ACHN (cell line): ENCODE results near the gene MMP24.
A peak's percentile ranks its signal among the peaks of the same experiment; 100 is the strongest.
"Not testable (repeated sequence)": the region's sequence is repeated elsewhere in the genome, so short reads cannot be mapped to it uniquely, and the experiment has no call there.

Experiments used
- DNase-seq: peaks from one replicate; pipeline ENCODE4 v3.0.0-alpha.2; 2015
- in situ Hi-C: cut with HindIII; loops from 2 replicates; pipeline ENCODE4 v1.10.0; 2017; ENCODE audit warnings: low sequenced_read_pairs, low pct_ligation_motif_present, low pct_unique_long_range_greater_than_20kb

MMP24 gene

DNA sequence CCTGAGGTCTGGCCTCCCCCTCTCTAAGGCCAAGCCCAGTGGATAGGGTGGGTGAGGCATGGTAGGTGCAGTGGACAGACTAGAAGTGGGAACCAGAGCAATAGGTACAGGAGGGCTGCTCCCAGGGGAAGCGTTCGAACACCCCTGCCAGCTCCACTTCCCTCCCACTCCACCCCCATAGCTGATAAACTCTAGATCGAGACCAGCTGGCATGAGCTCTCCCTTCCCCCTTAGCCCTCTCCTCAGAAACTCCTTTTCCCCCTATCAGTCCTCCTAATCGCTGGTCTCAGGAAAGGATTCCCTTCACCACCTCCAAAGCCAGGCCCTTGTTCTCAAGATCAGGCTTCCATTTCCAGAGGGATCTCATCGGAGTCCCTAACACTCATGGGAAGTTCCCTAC lies 71.8 kb downstream of the MMP24 start:
- no peak for DNase-seq
- in situ Hi-C loops: no loop called here

DNA sequence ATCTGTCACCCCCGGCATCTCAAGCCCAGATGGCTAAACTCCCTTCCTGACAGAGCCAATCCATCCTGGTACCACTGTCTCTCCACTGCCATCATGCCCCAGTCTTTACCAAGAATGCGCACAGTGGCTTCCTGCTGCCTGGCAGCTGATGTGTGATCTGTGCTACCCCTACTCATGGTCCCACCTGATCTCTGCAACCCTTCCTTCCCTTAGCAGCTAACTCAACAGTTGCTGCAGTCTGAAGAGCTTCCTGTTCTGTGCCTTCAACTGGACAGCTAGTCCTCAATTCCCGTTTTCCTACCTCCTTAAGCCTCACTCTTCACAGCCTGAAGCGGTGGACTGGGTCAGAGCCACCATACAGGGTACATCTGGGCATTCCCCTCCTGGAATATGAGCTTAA lies 73.3 kb downstream of the MMP24 start:
- no peak for DNase-seq
- in situ Hi-C loops: no loop called here

DNA sequence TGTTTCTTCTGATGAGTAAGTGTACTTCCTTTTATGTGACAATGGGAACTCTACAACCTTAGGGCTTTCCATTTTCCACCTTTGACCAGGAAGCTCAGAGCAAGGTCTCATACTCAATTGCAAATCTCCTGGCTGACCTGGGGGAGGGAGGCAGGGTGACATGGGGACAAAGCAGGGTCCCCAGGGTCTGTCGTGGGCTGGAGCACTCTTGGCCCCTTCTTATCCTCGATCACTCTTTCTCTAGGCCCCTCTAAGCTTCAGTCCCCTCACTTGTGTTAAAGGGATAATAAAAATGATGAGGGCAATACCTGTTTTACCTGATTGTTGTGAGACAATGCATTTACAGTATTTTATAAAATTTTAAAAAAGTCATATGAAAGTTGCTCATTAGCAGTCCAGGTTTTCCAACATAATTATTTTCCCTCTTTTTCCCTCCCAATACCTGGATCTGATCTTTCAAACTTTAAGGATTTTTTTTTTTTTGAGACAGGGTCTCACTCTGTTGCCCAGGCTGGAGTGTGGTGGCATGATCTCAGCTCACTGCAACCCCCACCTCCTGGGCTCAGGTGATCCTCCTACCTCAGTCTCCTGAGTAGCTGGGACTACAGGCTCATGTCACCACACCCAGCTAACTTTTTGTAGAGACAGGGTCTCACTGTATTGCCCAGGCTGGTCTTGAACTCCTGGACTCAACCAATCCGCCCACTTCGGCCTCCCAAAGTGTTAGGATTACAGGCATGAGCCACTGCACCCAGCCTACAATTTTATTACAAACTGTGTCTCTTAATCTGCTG lies 74.2 kb downstream of the MMP24 start:
- DNase-seq: no peak
- in situ Hi-C loops: no loop called here

DNA sequence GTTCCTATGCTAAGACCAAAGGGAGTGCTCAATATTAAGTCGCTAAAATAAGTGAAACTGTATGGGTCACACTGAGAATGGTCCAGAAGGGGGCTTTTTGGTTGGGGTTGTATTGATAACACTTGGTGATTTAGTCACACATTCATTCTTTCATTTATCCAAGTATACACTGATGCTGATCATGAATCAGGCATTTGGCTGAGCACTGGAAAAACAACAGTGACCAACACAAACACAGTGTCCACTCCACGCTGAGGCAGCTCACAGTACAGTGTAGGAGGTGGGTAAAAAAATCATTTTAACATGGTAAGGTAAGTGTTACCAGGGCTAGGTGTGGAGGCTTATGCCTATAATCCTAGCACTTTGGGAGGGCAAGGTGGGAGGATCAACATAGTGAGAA lies 74.9 kb downstream of the MMP24 start:
- no peak for DNase-seq
- in situ Hi-C loops: no loop called here

DNA sequence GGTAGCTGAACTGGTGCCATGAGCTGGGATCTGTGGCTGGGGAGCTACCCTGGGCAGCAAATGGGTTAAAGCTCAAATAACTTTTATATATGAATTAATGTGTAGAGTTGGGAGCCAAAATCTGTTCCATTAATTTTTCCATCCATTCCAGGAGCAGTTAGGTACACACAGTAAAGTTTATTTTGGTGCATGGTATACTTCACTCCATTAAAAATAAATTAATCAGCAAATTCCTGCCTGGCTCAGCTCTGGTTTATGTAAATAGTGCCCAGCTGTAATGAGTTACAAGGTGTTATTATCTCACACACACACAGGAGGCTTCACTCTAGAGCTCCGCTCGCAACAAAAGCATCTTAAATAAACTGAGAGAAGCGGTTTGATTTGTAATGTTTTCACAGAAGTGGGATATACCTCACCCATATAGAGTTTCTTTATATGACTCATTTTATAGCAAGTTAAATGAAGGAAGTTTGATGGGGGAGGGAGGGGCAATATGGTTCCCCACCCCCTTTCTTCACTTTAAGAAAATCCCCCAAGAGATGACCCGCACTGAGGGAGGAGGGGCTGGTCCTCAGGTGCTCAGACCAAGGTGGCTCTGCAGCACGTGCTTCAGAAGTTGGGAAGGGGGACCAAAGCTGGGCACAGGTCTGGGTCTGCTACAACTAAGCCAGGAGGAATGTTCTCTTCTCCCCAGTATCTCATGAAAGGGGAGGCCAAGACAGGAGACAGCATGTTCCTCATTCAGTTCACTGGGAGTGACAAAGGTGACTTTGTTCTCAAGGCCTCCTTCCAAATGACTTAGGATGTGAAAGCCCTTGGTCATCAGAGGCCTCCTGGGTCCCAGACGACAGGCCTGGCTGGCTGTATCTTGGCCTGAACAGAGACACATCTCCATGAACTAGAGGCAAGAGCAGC lies 76.2 kb downstream of the MMP24 start:
- in situ Hi-C loops: no loop called here
- DNase-seq: no peak

DNA sequence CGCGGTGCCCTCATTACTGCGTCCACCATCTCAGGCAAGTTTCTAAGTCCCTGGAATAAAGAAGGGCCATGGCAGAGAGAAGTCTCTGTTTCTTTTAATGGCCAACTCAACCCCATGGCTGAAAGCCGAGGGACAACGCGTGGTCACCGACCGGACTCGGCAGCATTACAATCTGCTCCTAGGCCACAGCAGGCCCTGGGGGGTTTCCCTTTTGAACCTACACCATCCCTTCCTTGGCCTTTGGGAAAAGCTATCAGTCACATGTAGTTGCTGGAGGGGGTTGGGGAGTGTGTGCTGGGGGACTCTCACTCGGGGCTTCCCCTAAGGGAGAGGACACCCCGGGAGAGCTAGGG lies 76.9 kb downstream of the MMP24 start:
- in situ Hi-C loops: no loop called here
- no peak for DNase-seq

GRCh38 chr20:35303735-35304491 lies 77.4 kb downstream of the MMP24 start:
- peak; percentile 89 for DNase-seq
- in situ Hi-C loops: no loop called here

DNA sequence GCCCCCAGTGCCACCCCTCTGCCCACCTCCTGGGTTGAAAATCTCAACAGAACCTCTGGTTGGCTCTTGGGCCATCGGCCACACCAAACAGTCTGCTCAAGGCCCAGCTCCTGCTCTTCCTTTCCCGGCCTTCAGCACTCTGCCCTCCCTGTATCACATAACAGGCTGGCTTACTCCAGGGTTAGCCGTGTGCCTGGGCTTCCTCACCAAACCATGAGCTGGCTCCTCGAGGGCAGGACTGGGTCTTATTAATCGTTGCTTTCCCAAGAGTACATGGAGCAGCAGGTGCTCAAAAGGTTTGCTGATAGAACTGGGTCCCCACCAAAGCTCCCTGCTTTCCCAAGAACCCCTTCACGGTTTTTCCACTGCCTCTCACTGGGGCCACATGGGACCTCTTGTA lies 78.5 kb downstream of the MMP24 start:
- DNase-seq: peak; percentile 13
- in situ Hi-C loops: no loop called here

DNA sequence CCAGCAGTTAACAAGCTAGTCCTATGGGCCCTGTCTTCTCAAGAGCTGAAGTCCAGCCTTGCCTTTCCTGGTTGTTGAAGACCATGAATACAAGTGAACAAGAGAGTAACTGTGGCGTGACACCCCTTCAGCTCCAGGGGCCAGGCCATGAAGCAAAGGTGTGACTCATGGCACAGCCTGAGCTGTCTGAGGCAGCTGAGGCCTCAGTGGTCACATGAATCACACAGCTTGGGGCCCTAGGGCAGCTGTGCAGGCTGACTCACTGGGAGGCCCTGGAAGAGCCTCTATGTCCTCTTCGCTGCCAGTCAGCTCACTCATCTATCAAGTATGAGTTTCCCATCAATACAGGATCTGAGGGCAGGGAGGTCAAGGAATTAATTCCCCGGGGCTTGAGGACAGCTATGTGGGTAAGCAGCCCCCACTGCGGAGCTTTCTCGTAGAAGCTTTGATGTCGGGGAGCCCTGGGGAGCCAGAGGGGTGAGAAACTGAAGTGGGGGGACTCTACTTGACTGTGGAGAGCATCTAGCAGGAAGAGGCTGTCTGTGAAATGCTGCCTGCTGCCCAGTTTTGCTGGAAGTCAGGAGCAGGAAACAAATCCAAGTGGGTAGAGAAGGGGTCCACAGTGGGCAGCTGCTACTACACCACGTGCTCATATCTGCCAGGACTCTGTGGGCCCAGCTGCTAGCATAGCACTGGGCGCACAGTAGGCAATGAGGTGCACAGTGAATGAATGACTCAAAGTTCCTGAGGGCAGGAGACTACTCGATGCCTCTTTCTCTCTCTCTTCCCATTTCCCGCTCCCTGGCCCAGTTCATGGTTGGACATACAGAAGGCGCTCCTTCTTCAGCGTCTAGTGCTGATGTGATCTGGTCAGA lies 79.4 kb downstream of the MMP24 start:
- in situ Hi-C loops: no loop called here
- peak; percentile 98 for DNase-seq

- in situ Hi-C loops: no loop called here
- peak; percentile 88 for DNase-seq
These were observed 80.5 kb downstream of the MMP24 start for GRCh38 chr20:35306931-35307517.

DNA sequence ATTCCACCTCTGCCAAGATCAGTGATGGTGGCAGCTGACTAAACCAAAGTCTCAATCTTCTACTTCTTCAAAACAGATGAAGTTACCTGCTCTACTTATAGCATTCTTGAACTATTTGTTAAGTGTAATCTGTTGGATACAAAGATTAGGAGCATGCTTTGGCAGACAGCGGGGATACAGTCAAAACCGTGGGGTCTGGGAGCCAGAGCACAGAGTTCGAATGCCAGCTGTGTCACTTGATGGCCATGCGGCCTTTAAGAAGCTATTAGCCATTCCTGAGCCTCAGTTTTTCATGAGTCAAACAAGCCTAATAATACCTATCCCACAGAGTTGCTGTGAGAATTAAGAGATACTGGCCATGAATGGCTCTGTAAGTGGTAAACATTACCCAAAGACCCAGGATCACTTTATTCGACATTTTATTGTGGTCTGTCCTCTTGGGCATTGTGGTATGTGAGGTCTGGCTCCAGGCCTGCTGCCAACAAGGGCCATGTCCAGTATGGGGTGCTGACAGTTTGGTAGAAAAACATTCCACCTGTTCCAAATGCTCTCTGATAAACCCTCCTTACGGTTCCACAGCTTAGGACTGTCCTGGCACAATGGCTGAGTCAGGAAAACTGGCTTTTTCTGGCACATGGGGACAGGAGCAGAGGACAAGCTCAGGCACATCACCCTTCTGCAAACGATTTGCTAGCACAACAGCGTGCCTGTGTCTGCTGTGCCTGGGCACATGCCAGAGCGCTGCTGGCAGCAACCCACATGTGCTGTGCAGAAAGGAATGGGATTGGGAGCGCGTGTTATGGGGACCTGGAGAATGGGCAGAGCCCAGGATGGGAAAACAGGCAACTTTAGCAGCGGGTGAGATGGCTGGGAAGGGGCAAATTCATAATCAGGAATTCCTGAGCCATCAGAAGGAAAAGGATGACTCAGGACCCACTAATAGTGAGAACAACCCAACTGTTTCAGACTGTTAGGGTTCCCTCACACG lies 81.5 kb downstream of the MMP24 start:
- DNase-seq: peak; percentile 88
- in situ Hi-C loops: no loop called here

DNA sequence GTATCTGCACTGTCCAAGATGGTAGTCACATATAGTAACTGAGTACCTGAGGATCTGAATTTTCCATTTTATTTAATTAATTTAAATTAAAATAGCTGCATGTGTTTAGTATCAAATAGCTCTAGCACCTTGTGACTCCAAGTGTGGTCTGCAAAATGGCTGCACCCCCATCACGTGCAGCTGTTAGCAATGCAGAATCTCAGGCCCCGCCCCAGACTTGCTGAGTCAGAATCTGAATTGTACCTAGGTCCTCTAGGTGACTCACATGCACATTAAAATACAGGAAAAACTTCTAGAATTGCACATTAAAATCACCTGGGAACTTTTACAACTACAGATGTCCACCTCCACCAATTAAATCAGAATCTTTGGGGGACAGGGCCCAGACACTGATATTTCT lies 84.9 kb downstream of the MMP24 start:
- in situ Hi-C loops: no loop called here
- peak; percentile 89 for DNase-seq

- in situ Hi-C loops: no loop called here
- peak; percentile 14 for DNase-seq
These were observed 85.3 kb downstream of the MMP24 start for GRCh38 chr20:35311822-35312221.

- in situ Hi-C loops: no loop called here
These were observed 85.8 kb downstream of the MMP24 start for GRCh38 chr20:35312318-35312717.

GRCh38 chr20:35314816-35315631 lies 88.5 kb downstream of the MMP24 start:
- DNase-seq: no peak
- in situ Hi-C loops: no loop called here

More at GRCh38 chr20:35312318-35312717, 85.8 kb downstream of the MMP24 start:
- DNase-seq: peak; percentile 93

- in situ Hi-C loops, DNase-seq: not testable (repeated sequence)
These were observed 89.1 kb downstream of the MMP24 start for GRCh38 chr20:35315632-35316020.
